ENCODE results near the gene BIN2. TPM values are rescaled to one million over a fixed set of nuclear protein-coding genes. Genes with fewer than 3 reads are reported as not detected.

BIN2 gene
- total and polyA plus RNA-seq, 9 of the 15 experiments (the other 6 are each of a cell fraction or from before 2014, with no cell fraction given) = 0.04 to 0.39 (median 0.25) TPM; not detected in 1

GRCh38 chr12:51246254-51246853, 77.6 kb downstream of the BIN2 start (continued):
- TF ChIP-seq RBM34 (IDR thresholded peaks at IDR 0.05; ENCODE audit: borderline replicate concordance, insufficient read depth, low read length) (no peak), ETV6 (IDR thresholded peaks at IDR 0.05; ENCODE audit: borderline replicate concordance in 1 of 2, low read depth in 2 of 2, low read length in 1 of 2) (peak; percentile 99 to 100), ETV6 (CRISPR knock-in tag; IDR thresholded peaks at IDR 0.05; ENCODE audit: borderline replicate concordance) (no peak; the same call in 1 of the 2 replicates), CREB3 (tag; conservative IDR thresholded peaks at IDR 0.05; ENCODE audit: low read depth) (0 out of 2 replicates have a peak, but pooled peaks have one; percentile 16), CTCF (IDR thresholded peaks at IDR 0.05 in 2 of 3, conservative IDR thresholded peaks at IDR 0.05 in 1 of 3; ENCODE audit: insufficient read depth in 2 of 3, low read depth in 1 of 3, low read length in 3 of 3) (peak; percentile 40 to 52 (median 44); a peak in 5 of 6 replicates), CGGBP1 (CRISPR knock-in tag; IDR thresholded peaks at IDR 0.05) (no peak), ATF4 (CRISPR knock-in tag; IDR thresholded peaks at IDR 0.05) (peak; percentile 51; the same call in 1 of the 2 replicates), NCOR1 (IDR thresholded peaks at IDR 0.05) (peak; percentile 61), ESRRA (IDR thresholded peaks at IDR 0.05; ENCODE audit: borderline replicate concordance, low read depth) (peak; percentile 88), NR2F6 (CRISPR knock-in tag; IDR thresholded peaks at IDR 0.05) (0 out of 2 replicates have a peak, but pooled peaks have one; percentile 67), ZC3H11A (IDR thresholded peaks at IDR 0.05; ENCODE audit: low read depth, low read length) (no peak), BRD9 (IDR thresholded peaks at IDR 0.05; ENCODE audit: low read depth, partially characterized antibody) (peak; percentile 82), ZNF174 (CRISPR knock-in tag; IDR thresholded peaks at IDR 0.05) (0 out of 2 replicates have a peak, but pooled peaks have one; percentile 31), AFF1 (IDR thresholded peaks at IDR 0.05; ENCODE audit: low read depth in 1 of 2, partially characterized antibody in 2 of 2) (peak in 1 of 2 experiments; percentile 48)

All from K562 (cell line).